Endodermal cell (in vitro differentiated cells): ENCODE data around the gene HCFC1. TPM values are rescaled to one million over a fixed set of nuclear protein-coding genes. Genes with fewer than 3 reads are reported as not detected.

ENCODE experiments used
- DNase-seq: peaks from one replicate; pipeline ENCODE4 v3.0.0-alpha.2; 2017
- H3K27ac ChIP-seq: 2 replicates; pipeline ENCODE4 v1.5.1; 2013; ENCODE audit warnings: mild to moderate bottlenecking, low read depth, low read length, moderate library complexity
- H3K27me3 ChIP-seq: 2 replicates; pipeline ENCODE4 v1.6.1; 2013; ENCODE audit warnings: mild to moderate bottlenecking, low read length, moderate library complexity; ENCODE audit not compliant: insufficient read depth, control insufficient read depth, poor library complexity, severe bottlenecking
- H3K36me3 ChIP-seq: 2 replicates; pipeline ENCODE4 v1.7.0; 2013; ENCODE audit warnings: mild to moderate bottlenecking, low read length, moderate library complexity; ENCODE audit not compliant: control insufficient read depth, insufficient read depth
- H3K4me1 ChIP-seq: one replicate; pipeline ENCODE4 v1.7.0; 2013; ENCODE audit warnings: low read length; ENCODE audit not compliant: control insufficient read depth, insufficient read depth
- H3K4me3 ChIP-seq: 2 replicates; pipeline ENCODE4 v1.5.1; 2013; ENCODE audit warnings: mild to moderate bottlenecking, low read length, moderate library complexity
- H3K9ac ChIP-seq: 2 replicates; pipeline ENCODE4 v1.6.1; 2013; ENCODE audit warnings: mild to moderate bottlenecking, low read length, moderate library complexity; ENCODE audit not compliant: poor library complexity, severe bottlenecking; ENCODE audit errors: extremely low read depth
- H3K9me3 ChIP-seq: 2 replicates; pipeline ENCODE4 v1.6.1; 2013; ENCODE audit warnings: mild to moderate bottlenecking, low read length, moderate library complexity; ENCODE audit not compliant: control insufficient read depth
- H3K27ac Mint-ChIP-seq: 2 replicates; pipeline ENCODE4 v1.8.0; 2020; ENCODE audit warnings: mixed read lengths
- H3K27me3 Mint-ChIP-seq: 2 replicates; pipeline ENCODE4 v1.8.0; 2021; ENCODE audit warnings: mild to moderate bottlenecking, mixed read lengths; ENCODE audit not compliant: insufficient read depth
- H3K36me3 Mint-ChIP-seq: 2 replicates; pipeline ENCODE4 v1.8.0; 2020; ENCODE audit warnings: low read depth, mixed read lengths
- H3K4me1 Mint-ChIP-seq: 2 replicates; pipeline ENCODE4 v1.8.0; 2020; ENCODE audit warnings: mixed read lengths
- H3K4me3 Mint-ChIP-seq: 2 replicates; pipeline ENCODE4 v1.8.0; 2020; ENCODE audit warnings: mild to moderate bottlenecking, moderate library complexity, mixed read lengths
- H3K9me3 Mint-ChIP-seq: 2 replicates; pipeline ENCODE4 v1.8.0; 2020; ENCODE audit warnings: mild to moderate bottlenecking, mixed read lengths
- WGBS, 2 experiments: methylation state at CpG; one replicate each; pipeline versions ENCODE4 v1.1.5 to v1.1.7; 2013; ENCODE audit warnings: missing lambda C conversion rate in 2 of 2, mixed read lengths in 1 of 2; ENCODE audit not compliant: insufficient coverage in 1 of 2, insufficient read length in 1 of 2; 5-methylcytosine and 5-hydroxymethylcytosine counted together
- total RNA-seq, 2 donors: library from RNA; stranded (reverse); fragmentation: NEBNext Ultra II Directional in 1 of 2; extraction: Animal tissue kit (Norgen Biotek cat#: 25700) in 1 of 2; gene quantifications; 2 replicates in 1 of 2; 3 replicates in 1 of 2; pipeline ENCODE4 v1.2.1, GENCODE V29; 2021
- TF ChIP-seq, protein P1 (sequence below): fragments of 200-600 bp; sonication (generic); conservative IDR thresholded peaks from 2 replicates; pipeline ENCODE4 v1.5.0; 2021; ENCODE audit warnings: antibody characterized with exemption, mild to moderate bottlenecking

Gene HCFC1
- total RNA-seq, 2 donors from 2014 or later = 93.4 to 112 TPM

DNA sequence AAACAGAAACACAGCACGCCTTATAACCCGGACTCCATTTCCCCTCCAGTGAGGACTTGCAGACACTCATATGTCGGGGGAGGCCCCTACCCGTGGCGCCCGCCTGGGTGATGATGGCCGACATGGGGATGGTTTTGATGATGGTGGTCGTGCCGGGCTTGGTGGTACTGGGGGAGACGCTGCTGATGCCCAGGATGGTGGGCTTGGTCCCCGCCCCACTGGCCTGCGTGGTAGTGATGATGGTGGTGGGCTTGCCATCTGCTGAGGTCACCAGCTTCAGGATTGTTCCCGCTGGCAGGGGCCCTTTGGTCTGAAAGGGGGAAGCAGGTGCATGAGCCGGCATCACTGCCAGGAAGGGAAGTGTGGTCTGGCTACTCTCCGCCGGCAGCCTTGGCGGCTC, 14.4 kb downstream of the HCFC1 start:
- H3K36me3 Mint-ChIP-seq = peaks cover 86% of the 10 kb centered on the region
- H3K9me3 Mint-ChIP-seq = no peaks in the 10 kb centered on the region
- Histone ChIP-seq H3K9me3 (no peaks in the 10 kb centered on the region), H3K27ac (no peak overlapping the region), H3K4me3 (no peak overlapping the region), H3K4me1 (no peaks in the 10 kb centered on the region), H3K36me3 (peaks cover 40% of the 10 kb centered on the region), H3K27me3 (no peaks in the 10 kb centered on the region), H3K9ac (no peak overlapping the region)
- no peak overlapping the region for H3K4me3 Mint-ChIP-seq
- DNase-seq = no peak
- H3K27ac Mint-ChIP-seq = no peak overlapping the region
- WGBS, 2 experiments = 95 to 100% methylated on average over 1 to 15 of the region's 17 CpGs
- TF ChIP-seq, protein P1, sequence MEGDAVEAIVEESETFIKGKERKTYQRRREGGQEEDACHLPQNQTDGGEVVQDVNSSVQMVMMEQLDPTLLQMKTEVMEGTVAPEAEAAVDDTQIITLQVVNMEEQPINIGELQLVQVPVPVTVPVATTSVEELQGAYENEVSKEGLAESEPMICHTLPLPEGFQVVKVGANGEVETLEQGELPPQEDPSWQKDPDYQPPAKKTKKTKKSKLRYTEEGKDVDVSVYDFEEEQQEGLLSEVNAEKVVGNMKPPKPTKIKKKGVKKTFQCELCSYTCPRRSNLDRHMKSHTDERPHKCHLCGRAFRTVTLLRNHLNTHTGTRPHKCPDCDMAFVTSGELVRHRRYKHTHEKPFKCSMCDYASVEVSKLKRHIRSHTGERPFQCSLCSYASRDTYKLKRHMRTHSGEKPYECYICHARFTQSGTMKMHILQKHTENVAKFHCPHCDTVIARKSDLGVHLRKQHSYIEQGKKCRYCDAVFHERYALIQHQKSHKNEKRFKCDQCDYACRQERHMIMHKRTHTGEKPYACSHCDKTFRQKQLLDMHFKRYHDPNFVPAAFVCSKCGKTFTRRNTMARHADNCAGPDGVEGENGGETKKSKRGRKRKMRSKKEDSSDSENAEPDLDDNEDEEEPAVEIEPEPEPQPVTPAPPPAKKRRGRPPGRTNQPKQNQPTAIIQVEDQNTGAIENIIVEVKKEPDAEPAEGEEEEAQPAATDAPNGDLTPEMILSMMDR = no peak
- no peaks in the 10 kb centered on the region for H3K27me3 Mint-ChIP-seq
- no peaks in the 10 kb centered on the region for H3K4me1 Mint-ChIP-seq

DNA sequence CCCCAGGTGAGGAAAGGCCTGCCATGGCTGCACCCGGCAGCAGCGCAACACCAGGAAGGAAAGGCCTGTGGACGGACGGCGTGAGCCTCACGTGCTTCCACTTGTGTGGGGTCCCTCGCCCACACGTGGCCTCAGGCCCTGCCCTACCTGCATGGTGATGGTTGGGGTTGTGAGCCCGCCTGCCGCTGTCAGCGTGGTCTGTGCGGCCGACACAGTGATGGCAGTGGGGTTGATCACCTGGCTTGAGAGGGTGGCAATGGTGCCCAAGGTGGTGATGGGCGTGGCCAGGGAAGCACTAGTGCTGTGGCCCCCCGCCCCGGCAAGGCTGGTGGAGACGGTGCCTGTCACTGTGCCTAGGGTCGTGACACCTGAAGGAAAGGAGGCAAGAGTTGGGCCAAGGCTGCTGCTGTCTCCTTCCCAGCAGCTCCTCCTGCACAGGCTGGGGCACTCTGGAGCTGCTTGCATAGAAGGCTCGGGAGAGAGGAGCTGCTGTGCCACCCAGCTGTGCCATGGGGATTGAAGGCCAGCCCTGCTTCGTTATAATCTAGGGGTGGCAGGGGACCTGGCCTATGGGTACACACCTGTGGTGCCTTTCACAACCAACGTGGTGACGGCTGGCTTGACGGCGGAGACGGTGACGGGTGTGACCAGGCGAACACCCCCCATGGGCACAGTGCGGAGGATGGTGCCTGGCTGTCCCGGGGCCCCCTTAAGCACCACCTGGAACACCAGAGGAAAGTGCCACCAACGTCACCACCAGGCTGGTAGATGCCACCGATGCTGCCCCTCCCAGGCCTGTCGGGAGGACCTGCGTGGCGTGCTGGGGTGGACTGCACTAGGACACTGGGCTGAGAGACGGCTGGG, 15.3 kb downstream of the HCFC1 start:
- no peaks in the 10 kb centered on the region for H3K9me3 ChIP-seq
- 92 to 96% methylated on average over 7 to 35 of the region's 35 CpGs for WGBS, 2 experiments
- TF ChIP-seq, protein P1 = no peak
- no peaks in the 10 kb centered on the region for H3K4me1 ChIP-seq
- peaks cover 86% of the 10 kb centered on the region for H3K36me3 Mint-ChIP-seq
- H3K4me1 Mint-ChIP-seq = no peaks in the 10 kb centered on the region
- H3K4me3 Mint-ChIP-seq = no peak overlapping the region
- no peaks in the 10 kb centered on the region for H3K27me3 ChIP-seq
- peaks cover 38% of the 10 kb centered on the region for H3K36me3 ChIP-seq
- no peaks in the 10 kb centered on the region for H3K9me3 Mint-ChIP-seq
- H3K27me3 Mint-ChIP-seq = no peaks in the 10 kb centered on the region
- H3K27ac ChIP-seq = no peak overlapping the region
- no peak overlapping the region for H3K9ac ChIP-seq
- DNase-seq = no peak
- no peak overlapping the region for H3K27ac Mint-ChIP-seq
- H3K4me3 ChIP-seq = no peak overlapping the region

DNA sequence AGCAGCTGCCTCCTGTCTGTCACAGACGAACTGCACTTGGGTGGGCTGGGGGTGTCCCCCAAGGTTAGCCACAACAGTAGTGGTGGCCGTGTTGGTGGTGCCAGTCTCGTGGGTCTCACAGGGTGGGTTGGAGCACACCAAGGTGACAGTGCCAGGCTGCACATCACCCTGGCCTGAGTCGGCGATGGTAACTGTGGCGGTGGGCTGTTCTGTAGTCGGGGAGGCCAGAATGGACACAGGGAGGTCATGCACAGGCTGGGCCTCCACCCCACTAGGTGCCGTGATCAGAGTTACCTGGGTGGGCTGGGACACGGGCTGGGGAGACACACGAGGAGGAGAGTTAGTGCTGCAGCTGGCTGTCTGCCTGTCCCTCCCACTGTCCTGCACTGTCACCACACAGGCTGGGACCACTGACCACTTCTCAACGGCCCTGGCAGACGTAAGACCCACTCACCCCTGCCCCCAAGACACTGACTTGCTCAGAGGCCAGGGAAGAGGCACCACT, 16.3 kb downstream of the HCFC1 start:
- no peaks in the 10 kb centered on the region for H3K9me3 Mint-ChIP-seq
- H3K27ac ChIP-seq = no peak overlapping the region
- H3K36me3 Mint-ChIP-seq = peaks cover 87% of the 10 kb centered on the region
- H3K4me3 Mint-ChIP-seq = no peak overlapping the region
- no peaks in the 10 kb centered on the region for H3K9me3 ChIP-seq
- peak overlapping the region; percentile 55 for H3K27ac Mint-ChIP-seq
- DNase-seq = no peak
- H3K4me1 Mint-ChIP-seq = no peaks in the 10 kb centered on the region
- TF ChIP-seq, protein P1 = no peak
- no peak overlapping the region for H3K4me3 ChIP-seq
- no peaks in the 10 kb centered on the region for H3K27me3 ChIP-seq
- H3K36me3 ChIP-seq = peaks cover 38% of the 10 kb centered on the region
- WGBS, 2 experiments = 92 to 100% methylated on average over 1 to 12 of the region's 12 CpGs
- H3K9ac ChIP-seq = no peak overlapping the region
- H3K27me3 Mint-ChIP-seq = no peaks in the 10 kb centered on the region
- no peaks in the 10 kb centered on the region for H3K4me1 ChIP-seq
